Upper lobe of right lung (tissue), 1 donor: Measurements from ENCODE around the gene NTNG1. TPM values are rescaled to one million over a fixed set of nuclear protein-coding genes. Genes with fewer than 3 reads are reported as not detected.

ENCODE experiments used
- ATAC-seq: fragments of 200-7000 bp; cut with Tn5 transposase; one replicate; pipeline ENCODE4 v1.9.1; 2020; ENCODE audit warnings: mild to moderate bottlenecking, moderate library complexity
- DNase-seq: peaks from one replicate; pipeline ENCODE4 v3.0.0-alpha.2; 2020
- H3K27ac ChIP-seq: fragments of 200-600 bp; one replicate; pipeline ENCODE4 v1.8.0; 2022
- H3K27me3 ChIP-seq: fragments of 200-600 bp; one replicate; pipeline ENCODE4 v1.8.0; 2022; ENCODE audit warnings: mild to moderate bottlenecking
- H3K36me3 ChIP-seq: fragments of 200-600 bp; one replicate; pipeline ENCODE4 v1.8.0; 2022
- H3K4me1 ChIP-seq: fragments of 200-600 bp; one replicate; pipeline ENCODE4 v1.8.0; 2022
- H3K4me3 ChIP-seq: fragments of 200-600 bp; one replicate; pipeline ENCODE4 v1.8.0; 2022; ENCODE audit warnings: mild to moderate bottlenecking
- H3K9me3 ChIP-seq: fragments of 200-600 bp; one replicate; pipeline ENCODE4 v1.8.0; 2022
- CTCF ChIP-seq: fragments of 200-600 bp; IDR thresholded peaks from one replicate; pipeline ENCODE4 v1.8.0; 2022; ENCODE audit warnings: antibody characterized with exemption
- intact Hi-C: fragments of 100-400 bp; cut with DNase I; formaldehyde crosslinking; loops from one replicate; pipeline ENCODE4 v1.11.0; 2022
- total RNA-seq: library from RNA; stranded (reverse); fragmentation: NEBNext Ultra II Directional; extraction: Animal tissue kit (Norgen Biotek cat#: 25700); gene quantifications from one replicate; pipeline ENCODE4 v1.2.1, GENCODE V29; 2021
- donor health status: DM: no; HTN: yes; CAD: no; lungs with severe emphysema.

Gene NTNG1
- total RNA-seq, 1 donor from 2014 or later: 12.6 TPM

- Histone ChIP-seq H3K9me3 (no peaks in the 10 kb centered on the region), H3K36me3 (no peaks in the 10 kb centered on the region), H3K4me1 (no peaks in the 10 kb centered on the region), H3K27me3 (no peaks in the 10 kb centered on the region), H3K4me3 (no peak overlapping the region), H3K27ac (no peak overlapping the region)
- DNase-seq (no peak), ATAC-seq (no peak)
- TF ChIP-seq CTCF: no peak
- intact Hi-C loops: no loop called here
These were observed 122.6 kb downstream of the NTNG1 start for GRCh38 chr1:107263291-107263915.

GRCh38 chr1:107264007-107264406, 123.2 kb downstream of the NTNG1 start:
- H3K27ac ChIP-seq: no peak overlapping the region
- intact Hi-C loops: no loop called here
- DNase-seq (no peak), ATAC-seq (no peak)
- H3K9me3 ChIP-seq: no peaks in the 10 kb centered on the region
- no peaks in the 10 kb centered on the region for H3K27me3 ChIP-seq
- no peaks in the 10 kb centered on the region for H3K4me1 ChIP-seq
- H3K4me3 ChIP-seq: no peak overlapping the region
- TF ChIP-seq CTCF: no peak
- no peaks in the 10 kb centered on the region for H3K36me3 ChIP-seq

GRCh38 chr1:107264561-107264960, 123.7 kb downstream of the NTNG1 start:
- no peaks in the 10 kb centered on the region for H3K27me3 ChIP-seq
- ATAC-seq (no peak), DNase-seq (no peak)
- H3K4me1 ChIP-seq: no peaks in the 10 kb centered on the region
- no peak for TF ChIP-seq CTCF
- no peaks in the 10 kb centered on the region for H3K36me3 ChIP-seq
- H3K9me3 ChIP-seq: no peaks in the 10 kb centered on the region
- intact Hi-C loops: no loop called here
- H3K27ac ChIP-seq: no peak overlapping the region
- H3K4me3 ChIP-seq: no peak overlapping the region

GRCh38 chr1:107267489-107267888, 126.7 kb downstream of the NTNG1 start:
- Histone ChIP-seq H3K27ac (no peak overlapping the region), H3K9me3 (no peaks in the 10 kb centered on the region), H3K4me3 (no peak overlapping the region), H3K4me1 (no peaks in the 10 kb centered on the region), H3K27me3 (no peaks in the 10 kb centered on the region), H3K36me3 (no peaks in the 10 kb centered on the region)
- ATAC-seq: no peak
- intact Hi-C loops: no loop called here
- TF ChIP-seq CTCF: no peak
- DNase-seq: no peak

GRCh38 chr1:107272321-107272720, 131.5 kb downstream of the NTNG1 start:
- Histone ChIP-seq H3K36me3 (no peaks in the 10 kb centered on the region), H3K4me3 (no peak overlapping the region), H3K4me1 (no peaks in the 10 kb centered on the region), H3K9me3 (no peaks in the 10 kb centered on the region), H3K27ac (no peak overlapping the region), H3K27me3 (no peaks in the 10 kb centered on the region)
- ATAC-seq (no peak), DNase-seq (no peak)
- no peak for TF ChIP-seq CTCF
- intact Hi-C loops: loop anchor here (10.0 kb wide), 1 partner anchor 262 kb away; no protein-coding TSS in a partner anchor

GRCh38 chr1:107273515-107273914, 132.7 kb downstream of the NTNG1 start:
- intact Hi-C loops: loop anchor here (10.0 kb wide), 1 partner anchor 261 kb away; no protein-coding TSS in a partner anchor
- ATAC-seq: no peak

More at GRCh38 chr1:107273515-107273914, 132.7 kb downstream of the NTNG1 start:
- Histone ChIP-seq H3K36me3 (no peaks in the 10 kb centered on the region), H3K27ac (no peak overlapping the region), H3K9me3 (no peaks in the 10 kb centered on the region), H3K4me3 (no peak overlapping the region), H3K27me3 (no peaks in the 10 kb centered on the region), H3K4me1 (no peaks in the 10 kb centered on the region)
- no peak for DNase-seq
- TF ChIP-seq CTCF: no peak
